Gastrocnemius medialis (tissue), 4 donors: Measurements from ENCODE around the gene HBQ1.
"Not testable (repeated sequence)": the region's sequence is repeated elsewhere in the genome, so short reads cannot be mapped to it uniquely, and the experiment has no call there.

Source experiments
- CTCF ChIP-seq, 5 experiments: fragments of 450-650 bp in 3 of 5; fragments of 200-600 bp in 2 of 5; sonication (generic) in 2 of 5; IDR thresholded peaks in 4 of 5; conservative IDR thresholded peaks in 1 of 5; 1 replicate in 4 of 5; 2 replicates in 1 of 5; pipeline ENCODE4 v1.5.1; 2016 to 2019; ENCODE audit warnings: antibody characterized with exemption in 5 of 5, mild to moderate bottlenecking in 3 of 5, moderate library complexity in 3 of 5
- POLR2A ChIP-seq, 2 donors: fragments of 450-650 bp; IDR thresholded peaks; one replicate each; pipeline ENCODE4 v1.6.1; 2017; ENCODE audit warnings: antibody characterized with exemption in 2 of 2, mild to moderate bottlenecking in 2 of 2, moderate library complexity in 2 of 2

- TF ChIP-seq CTCF (IDR thresholded peaks at IDR 0.05 in 4 of 5, conservative IDR thresholded peaks at IDR 0.05 in 1 of 5); POLR2A (IDR thresholded peaks at IDR 0.05): not testable (repeated sequence)
These were observed 6.9 kb upstream of the HBQ1 start for GRCh38 chr16:173211-173854.
